ENCODE results near the gene CARHSP1.

CARHSP1 gene

DNA sequence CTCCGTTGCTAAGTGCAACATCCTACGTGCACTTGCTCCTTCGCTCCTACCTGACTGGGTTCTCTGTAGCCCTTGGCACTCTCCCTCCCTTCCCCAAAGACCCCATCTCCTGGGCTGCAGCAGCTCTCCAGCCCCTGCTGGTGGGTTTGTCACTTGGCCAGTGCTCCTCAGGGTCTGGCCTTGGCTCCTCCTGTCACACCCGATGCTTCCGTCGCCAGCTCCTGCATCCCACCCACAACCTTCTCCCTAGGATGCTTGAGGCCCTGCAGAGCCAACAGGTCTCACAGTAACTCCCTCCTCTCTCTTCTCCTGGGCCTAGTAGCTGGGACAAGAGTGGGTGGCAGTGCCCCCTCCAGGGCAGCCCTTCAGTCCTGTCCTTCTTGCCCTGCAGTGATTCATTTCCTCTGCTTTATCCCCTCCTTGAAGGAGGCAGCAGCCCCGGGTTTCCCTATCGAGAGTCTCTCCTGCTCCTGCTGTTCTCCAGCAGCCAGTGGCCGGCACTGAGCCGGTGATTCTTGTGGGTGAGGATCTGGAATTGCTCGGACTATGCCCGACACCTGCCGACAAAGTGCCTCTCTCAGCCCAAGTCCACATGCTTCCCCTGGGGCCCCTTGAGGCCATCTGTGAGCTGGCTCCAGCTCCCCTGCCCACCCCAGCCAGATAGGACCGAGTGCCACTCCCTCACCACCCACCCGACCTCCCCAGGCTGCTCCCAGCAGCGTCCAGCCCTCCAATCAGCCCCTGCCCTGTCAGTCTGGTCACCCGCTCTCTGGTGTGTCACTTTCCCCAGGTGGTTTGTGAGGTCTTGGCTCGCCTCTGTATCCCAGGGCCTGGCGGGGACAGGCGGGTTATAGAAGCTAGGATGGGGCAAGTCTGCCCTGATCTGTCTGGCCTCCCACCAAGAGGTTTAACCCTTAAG lies 17.1 kb upstream of the CARHSP1 start:
- Histone ChIP-seq H3K27ac (replicated peaks) (no peak overlapping the region), H3K4me3 (replicated peaks; ENCODE audit: insufficient read depth, low read length) (no peak overlapping the region), H3K27me3 (ENCODE audit: insufficient read depth, poor library complexity, severe bottlenecking) (peaks cover 17% of the 10 kb centered on the region)
- TF ChIP-seq, protein P1, sequence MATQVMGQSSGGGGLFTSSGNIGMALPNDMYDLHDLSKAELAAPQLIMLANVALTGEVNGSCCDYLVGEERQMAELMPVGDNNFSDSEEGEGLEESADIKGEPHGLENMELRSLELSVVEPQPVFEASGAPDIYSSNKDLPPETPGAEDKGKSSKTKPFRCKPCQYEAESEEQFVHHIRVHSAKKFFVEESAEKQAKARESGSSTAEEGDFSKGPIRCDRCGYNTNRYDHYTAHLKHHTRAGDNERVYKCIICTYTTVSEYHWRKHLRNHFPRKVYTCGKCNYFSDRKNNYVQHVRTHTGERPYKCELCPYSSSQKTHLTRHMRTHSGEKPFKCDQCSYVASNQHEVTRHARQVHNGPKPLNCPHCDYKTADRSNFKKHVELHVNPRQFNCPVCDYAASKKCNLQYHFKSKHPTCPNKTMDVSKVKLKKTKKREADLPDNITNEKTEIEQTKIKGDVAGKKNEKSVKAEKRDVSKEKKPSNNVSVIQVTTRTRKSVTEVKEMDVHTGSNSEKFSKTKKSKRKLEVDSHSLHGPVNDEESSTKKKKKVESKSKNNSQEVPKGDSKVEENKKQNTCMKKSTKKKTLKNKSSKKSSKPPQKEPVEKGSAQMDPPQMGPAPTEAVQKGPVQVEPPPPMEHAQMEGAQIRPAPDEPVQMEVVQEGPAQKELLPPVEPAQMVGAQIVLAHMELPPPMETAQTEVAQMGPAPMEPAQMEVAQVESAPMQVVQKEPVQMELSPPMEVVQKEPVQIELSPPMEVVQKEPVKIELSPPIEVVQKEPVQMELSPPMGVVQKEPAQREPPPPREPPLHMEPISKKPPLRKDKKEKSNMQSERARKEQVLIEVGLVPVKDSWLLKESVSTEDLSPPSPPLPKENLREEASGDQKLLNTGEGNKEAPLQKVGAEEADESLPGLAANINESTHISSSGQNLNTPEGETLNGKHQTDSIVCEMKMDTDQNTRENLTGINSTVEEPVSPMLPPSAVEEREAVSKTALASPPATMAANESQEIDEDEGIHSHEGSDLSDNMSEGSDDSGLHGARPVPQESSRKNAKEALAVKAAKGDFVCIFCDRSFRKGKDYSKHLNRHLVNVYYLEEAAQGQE (IDR thresholded peaks at IDR 0.05; ENCODE audit: insufficient replicate concordance, low read depth), result no peak
- no peak for TF ChIP-seq SPI1 (IDR thresholded peaks at IDR 0.05; ENCODE audit: borderline replicate concordance, low read depth)
- TF ChIP-seq, protein P2, sequence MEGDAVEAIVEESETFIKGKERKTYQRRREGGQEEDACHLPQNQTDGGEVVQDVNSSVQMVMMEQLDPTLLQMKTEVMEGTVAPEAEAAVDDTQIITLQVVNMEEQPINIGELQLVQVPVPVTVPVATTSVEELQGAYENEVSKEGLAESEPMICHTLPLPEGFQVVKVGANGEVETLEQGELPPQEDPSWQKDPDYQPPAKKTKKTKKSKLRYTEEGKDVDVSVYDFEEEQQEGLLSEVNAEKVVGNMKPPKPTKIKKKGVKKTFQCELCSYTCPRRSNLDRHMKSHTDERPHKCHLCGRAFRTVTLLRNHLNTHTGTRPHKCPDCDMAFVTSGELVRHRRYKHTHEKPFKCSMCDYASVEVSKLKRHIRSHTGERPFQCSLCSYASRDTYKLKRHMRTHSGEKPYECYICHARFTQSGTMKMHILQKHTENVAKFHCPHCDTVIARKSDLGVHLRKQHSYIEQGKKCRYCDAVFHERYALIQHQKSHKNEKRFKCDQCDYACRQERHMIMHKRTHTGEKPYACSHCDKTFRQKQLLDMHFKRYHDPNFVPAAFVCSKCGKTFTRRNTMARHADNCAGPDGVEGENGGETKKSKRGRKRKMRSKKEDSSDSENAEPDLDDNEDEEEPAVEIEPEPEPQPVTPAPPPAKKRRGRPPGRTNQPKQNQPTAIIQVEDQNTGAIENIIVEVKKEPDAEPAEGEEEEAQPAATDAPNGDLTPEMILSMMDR (IDR thresholded peaks at IDR 0.05; ENCODE audit: insufficient read depth, low read length), result no peak
- TF ChIP-seq POLR2AphosphoS5 (IDR thresholded peaks at IDR 0.05; ENCODE audit: low read depth), result no peak
- no peak for TF ChIP-seq GABPA (IDR thresholded peaks at IDR 0.05; ENCODE audit: low read depth)
- no peak for DNase-seq (ENCODE audit: low read depth in 1 of 2, low spot score in 1 of 2)

DNA sequence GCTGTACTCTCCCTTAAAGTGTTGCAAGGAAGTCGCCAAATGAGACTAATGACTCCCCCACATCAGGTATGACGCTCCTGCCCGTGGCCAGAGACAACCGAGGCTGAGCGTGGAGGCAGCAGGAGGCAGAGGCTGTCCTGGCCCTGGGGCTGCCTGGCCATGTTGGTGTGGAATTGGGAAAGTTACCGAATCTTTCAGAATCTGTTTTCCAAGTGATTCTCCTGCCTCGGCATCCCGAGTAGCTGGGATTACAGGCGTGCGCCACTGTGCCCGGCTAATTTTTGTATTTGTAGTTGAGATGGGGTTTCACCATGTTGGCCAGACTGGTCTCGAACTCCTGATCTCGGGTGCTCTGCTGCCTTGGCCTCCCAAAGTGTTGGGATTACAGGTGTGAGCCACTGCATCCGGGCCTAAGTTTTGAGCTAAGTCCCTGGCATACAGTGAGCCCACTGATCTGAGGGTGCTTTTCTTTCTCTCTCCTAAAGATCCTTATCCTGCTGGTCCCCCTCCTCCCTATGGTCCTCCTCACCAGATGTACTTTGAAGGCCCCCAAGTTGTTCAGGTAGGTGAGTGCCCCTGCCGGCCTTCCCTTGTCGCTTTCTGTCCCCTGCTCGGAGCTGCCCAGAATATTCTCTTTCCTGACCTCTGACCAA lies 14.0 kb upstream of the CARHSP1 start:
- Histone ChIP-seq H3K4me3 (replicated peaks; ENCODE audit: insufficient read depth, low read length) (no peak overlapping the region), H3K27me3 (ENCODE audit: insufficient read depth, poor library complexity, severe bottlenecking) (peaks cover 17% of the 10 kb centered on the region), H3K27ac (replicated peaks) (no peak overlapping the region)
- no peak for DNase-seq (ENCODE audit: low read depth in 1 of 2, low spot score in 1 of 2)
- no peak for TF ChIP-seq POLR2AphosphoS5 (IDR thresholded peaks at IDR 0.05; ENCODE audit: low read depth)

DNA sequence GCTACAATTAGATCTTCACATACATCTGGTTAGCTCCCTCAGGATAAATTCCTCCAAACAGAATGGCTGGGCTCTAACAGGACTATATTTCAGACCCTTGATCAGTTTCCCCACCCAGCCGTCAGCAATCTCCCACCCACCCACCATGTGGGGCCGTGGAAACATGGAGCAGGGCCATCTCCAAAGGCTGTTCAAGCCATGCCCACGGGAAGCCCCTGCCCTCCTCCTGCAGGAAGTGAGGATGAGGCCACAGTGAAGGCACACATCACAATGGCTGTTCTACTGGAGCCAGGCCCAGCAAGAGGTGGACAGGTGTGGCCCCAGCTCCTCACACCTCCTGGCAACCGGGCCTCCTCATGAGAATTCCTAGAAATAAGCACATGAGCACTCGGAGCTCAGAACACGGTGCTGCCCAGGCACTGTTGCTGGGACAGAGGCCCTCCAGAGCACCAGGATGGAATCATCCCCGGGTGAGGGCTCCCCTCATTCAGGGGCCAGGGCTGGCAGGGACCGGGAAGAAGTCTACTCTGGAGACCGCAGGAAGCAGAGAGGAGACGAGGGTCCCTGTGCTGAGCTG lies 13.3 kb upstream of the CARHSP1 start, which contains the start of gene LITAFD:
Gene LITAFD, plus strand, starts transcription at position 311 of the 577 bp plus-strand sequence. CDS start 2,005 bp downstream, outside the sequence.
- Histone ChIP-seq H3K27me3 (ENCODE audit: insufficient read depth, poor library complexity, severe bottlenecking) (peaks cover 17% of the 10 kb centered on the region), H3K27ac (replicated peaks) (no peak within 1 kb of the TSS), H3K4me3 (replicated peaks; ENCODE audit: insufficient read depth, low read length) (no peak within 1 kb of the TSS)
- TF ChIP-seq, protein P1 (IDR thresholded peaks at IDR 0.05; ENCODE audit: insufficient replicate concordance, low read depth), result no peak
- TF ChIP-seq, protein P2 (IDR thresholded peaks at IDR 0.05; ENCODE audit: insufficient read depth, low read length), result no peak
- TF ChIP-seq POLR2AphosphoS5 (IDR thresholded peaks at IDR 0.05; ENCODE audit: low read depth) (no peak), SPI1 (IDR thresholded peaks at IDR 0.05; ENCODE audit: borderline replicate concordance, low read depth) (no peak), GABPA (IDR thresholded peaks at IDR 0.05; ENCODE audit: low read depth) (no peak)
- DNase-seq (ENCODE audit: low read depth in 1 of 2, low spot score in 1 of 2), result no peak

All from HL-60 (cell line).